ENCODE results near the gene FGFR4.

Gene FGFR4

DNA sequence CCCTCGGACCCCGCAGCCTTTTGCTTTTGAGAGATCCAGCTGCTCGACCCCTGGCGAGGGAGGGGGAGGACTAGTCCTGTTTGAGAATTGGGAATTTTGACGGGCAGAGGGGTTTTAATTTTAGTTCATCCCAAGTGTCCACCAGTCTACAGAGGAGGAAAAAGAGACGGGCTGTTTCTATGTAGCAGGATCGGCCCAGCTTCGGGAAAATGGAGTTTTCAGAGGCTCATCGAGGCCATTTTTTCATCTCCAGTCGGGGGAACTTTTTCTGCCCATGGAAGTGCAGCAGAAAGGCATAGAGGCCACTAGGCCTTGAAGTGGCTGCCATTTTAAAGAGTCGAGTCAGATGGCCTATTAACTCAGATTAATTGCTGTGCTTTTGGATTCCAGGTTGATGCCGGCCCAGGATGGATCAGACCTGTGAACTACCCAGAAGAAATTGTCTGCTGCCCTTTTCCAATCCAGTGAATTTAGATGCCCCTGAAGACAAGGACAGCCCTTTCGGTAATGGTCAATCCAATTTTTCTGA, 48.0 kb downstream of the FGFR4 start:
- WGBS = 26% methylated on average over 13 of the region's 13 CpGs
- no peaks in the 10 kb centered on the region for H3K27me3 ChIP-seq (ENCODE audit: insufficient read depth, low read length)

DNA sequence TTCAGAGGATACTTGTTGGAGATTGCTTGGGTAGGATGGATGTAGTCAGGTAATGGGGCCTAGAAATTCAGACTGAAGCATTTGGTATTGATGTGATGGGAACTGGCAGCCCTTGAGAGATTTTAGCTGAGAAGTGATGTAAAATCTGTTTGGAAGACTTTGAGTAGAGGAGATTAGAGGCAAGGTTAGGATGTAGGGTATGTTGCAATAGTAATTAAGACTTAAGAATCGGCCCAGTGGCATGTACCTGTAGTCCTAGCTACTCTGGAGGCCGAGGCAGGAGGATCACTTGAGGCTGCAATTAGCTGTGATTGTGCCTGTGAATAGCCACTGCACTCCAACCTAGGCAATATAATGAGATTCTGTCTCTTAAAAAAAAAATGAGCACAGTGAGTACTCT, 53.6 kb downstream of the FGFR4 start:
- Histone ChIP-seq H3K4me3 (ENCODE audit: low read length) (no peak overlapping the region), H3K9ac (ENCODE audit: low read depth, low read length) (no peak overlapping the region), H3K27ac (ENCODE audit: low read depth, low read length) (no peak overlapping the region), H3K27me3 (ENCODE audit: insufficient read depth, low read length) (no peaks in the 10 kb centered on the region), H3K36me3 (ENCODE audit: insufficient read depth, low read length) (peaks cover 90% of the 10 kb centered on the region), H3K4me1 (ENCODE audit: insufficient read depth, low read length) (peaks cover 12% of the 10 kb centered on the region), H3K9me3 (ENCODE audit: insufficient read depth, low read depth, low read length) (no peaks in the 10 kb centered on the region)
- WGBS = 98% methylated on average over 2 of the region's 2 CpGs

More for the DNA sequence above, 48.0 kb downstream of the FGFR4 start:
- H3K4me3 ChIP-seq (ENCODE audit: low read length) = peak overlapping the region; percentile 84
- peak overlapping the region; percentile 99 for H3K9ac ChIP-seq (ENCODE audit: low read depth, low read length)
- H3K36me3 ChIP-seq (ENCODE audit: insufficient read depth, low read length) = peaks cover 43% of the 10 kb centered on the region
- H3K27ac ChIP-seq (ENCODE audit: low read depth, low read length) = peak overlapping the region; percentile 94
- H3K4me1 ChIP-seq (ENCODE audit: insufficient read depth, low read length) = peaks cover 33% of the 10 kb centered on the region
- H3K9me3 ChIP-seq (ENCODE audit: insufficient read depth, low read depth, low read length) = no peaks in the 10 kb centered on the region

DNA sequence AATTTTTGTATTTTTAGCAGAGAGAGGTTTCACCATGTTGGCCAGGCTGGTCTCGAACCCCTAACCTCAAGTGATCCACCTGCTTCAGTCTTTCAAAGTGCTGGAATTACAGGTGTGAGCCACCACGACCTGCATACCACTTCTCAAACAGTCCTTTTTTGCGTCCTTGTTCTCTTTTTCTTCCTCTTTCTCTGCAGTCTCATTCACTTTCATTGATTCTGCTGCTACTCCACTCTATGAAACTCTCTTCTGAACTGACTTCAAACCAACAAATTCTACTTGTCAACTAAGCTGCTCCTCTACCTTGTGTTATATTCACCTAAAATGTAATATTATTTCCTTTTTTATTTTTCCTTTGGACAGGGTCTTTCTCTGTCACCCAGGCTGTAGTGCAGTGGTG, 54.8 kb downstream of the FGFR4 start:
- H3K36me3 ChIP-seq (ENCODE audit: insufficient read depth, low read length) = peaks cover 88% of the 10 kb centered on the region

DNA sequence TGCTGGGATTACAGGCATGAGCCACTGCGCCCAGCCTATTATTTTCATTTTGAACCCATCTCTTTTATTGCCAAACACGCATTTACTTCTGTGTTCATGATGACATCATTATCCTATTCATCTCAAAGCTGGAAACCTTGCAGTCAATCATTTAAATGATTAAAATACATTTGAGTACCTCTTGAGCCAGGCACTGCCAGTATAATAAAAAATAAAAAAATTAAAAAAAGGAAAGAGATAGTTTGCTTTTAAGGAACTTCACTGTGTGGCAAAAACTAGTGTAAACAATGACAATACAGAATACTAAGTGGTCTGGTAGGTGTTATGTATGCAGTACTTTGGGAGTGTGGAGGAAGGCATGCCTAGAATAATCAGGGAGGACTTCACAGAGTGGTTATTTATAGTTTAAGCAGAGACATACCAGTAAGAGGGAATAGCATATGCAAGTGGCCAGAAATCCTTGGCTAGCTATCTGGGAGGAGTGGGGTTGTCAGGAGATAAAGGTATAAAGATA, 55.4 kb downstream of the FGFR4 start:
- Histone ChIP-seq H3K36me3 (ENCODE audit: insufficient read depth, low read length) (peaks cover 88% of the 10 kb centered on the region), H3K9ac (ENCODE audit: low read depth, low read length) (no peak overlapping the region), H3K4me3 (ENCODE audit: low read length) (no peak overlapping the region)

More for the DNA sequence above, 54.8 kb downstream of the FGFR4 start:
- no peaks in the 10 kb centered on the region for H3K9me3 ChIP-seq (ENCODE audit: insufficient read depth, low read depth, low read length)
- no peak overlapping the region for H3K4me3 ChIP-seq (ENCODE audit: low read length)
- 0 out of 2 replicates have a peak, but pooled peaks cover under 1% of the 10 kb centered on the region for H3K4me1 ChIP-seq (ENCODE audit: insufficient read depth, low read length)
- WGBS = 87% methylated on average over 3 of the region's 3 CpGs
- H3K9ac ChIP-seq (ENCODE audit: low read depth, low read length) = no peak overlapping the region
- no peaks in the 10 kb centered on the region for H3K27me3 ChIP-seq (ENCODE audit: insufficient read depth, low read length)
- no peak overlapping the region for H3K27ac ChIP-seq (ENCODE audit: low read depth, low read length)

DNA sequence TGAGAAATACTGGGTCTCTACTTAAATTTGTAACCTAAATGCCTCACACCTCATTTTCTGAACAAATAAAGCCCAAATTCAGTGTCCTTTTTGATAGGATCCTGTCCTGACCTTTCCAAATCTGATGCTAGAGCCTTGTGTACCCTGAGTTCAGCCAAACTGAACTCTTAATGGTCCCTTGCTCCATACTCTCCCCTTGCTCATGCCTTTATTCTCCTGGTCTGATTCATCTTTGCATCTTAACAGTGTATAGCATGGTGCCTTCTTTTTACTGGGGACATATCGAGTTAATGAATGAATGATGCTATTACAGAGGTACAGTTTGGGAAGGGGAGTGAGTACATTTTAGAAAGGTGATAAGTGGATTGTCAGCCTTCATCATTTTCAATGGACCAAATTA, 56.1 kb downstream of the FGFR4 start:
- H3K36me3 ChIP-seq (ENCODE audit: insufficient read depth, low read length) = peaks cover 87% of the 10 kb centered on the region
- no peak overlapping the region for H3K9ac ChIP-seq (ENCODE audit: low read depth, low read length)
- no peak overlapping the region for H3K27ac ChIP-seq (ENCODE audit: low read depth, low read length)
- no peak overlapping the region for H3K4me3 ChIP-seq (ENCODE audit: low read length)
- no peaks in the 10 kb centered on the region for H3K4me1 ChIP-seq (ENCODE audit: insufficient read depth, low read length)
- 90% methylated on average over 1 of the region's 1 CpG for WGBS
- no peaks in the 10 kb centered on the region for H3K27me3 ChIP-seq (ENCODE audit: insufficient read depth, low read length)
- H3K9me3 ChIP-seq (ENCODE audit: insufficient read depth, low read depth, low read length) = no peaks in the 10 kb centered on the region

More for the DNA sequence above, 55.4 kb downstream of the FGFR4 start:
- H3K27me3 ChIP-seq (ENCODE audit: insufficient read depth, low read length) = no peaks in the 10 kb centered on the region
- no peak overlapping the region for H3K27ac ChIP-seq (ENCODE audit: low read depth, low read length)
- 93% methylated on average over 2 of the region's 2 CpGs for WGBS
- H3K9me3 ChIP-seq (ENCODE audit: insufficient read depth, low read depth, low read length) = no peaks in the 10 kb centered on the region
- H3K4me1 ChIP-seq (ENCODE audit: insufficient read depth, low read length) = no peaks in the 10 kb centered on the region

DNA sequence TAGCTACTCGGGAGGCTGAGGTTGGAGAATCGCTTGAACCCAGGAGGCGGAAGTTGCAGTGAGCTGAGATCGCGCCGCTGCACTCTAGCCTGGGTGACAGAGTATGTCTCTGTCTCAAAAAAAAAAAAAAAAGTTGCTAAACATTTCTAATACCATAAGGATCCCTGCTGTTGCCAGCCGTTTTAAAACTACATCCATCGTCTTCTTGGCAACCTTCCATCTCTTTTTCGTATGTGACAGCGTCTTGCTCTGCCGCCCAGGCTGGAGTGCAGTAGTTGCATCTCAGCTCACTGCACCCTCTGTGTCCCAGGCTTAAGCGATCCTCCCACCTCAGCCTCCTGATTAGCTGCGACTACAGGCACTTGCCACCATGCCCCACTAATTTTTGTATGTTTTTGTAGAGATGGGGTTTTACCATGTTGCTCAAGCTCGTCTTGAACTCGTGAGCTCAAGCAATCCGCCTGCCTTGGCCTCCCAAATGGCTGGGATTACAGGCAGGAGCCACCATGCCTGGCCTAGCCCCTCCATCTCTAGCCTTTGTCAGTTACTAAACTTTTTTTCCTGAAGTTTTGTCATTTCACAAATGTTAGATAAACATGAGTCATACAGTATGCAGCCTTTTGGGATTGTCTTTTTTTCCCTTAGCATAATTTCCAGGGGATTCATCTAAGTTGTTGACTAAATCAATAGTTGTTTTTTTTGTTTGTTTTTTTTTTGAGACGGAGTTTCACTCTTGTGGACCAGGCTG, 60.4 kb downstream of the FGFR4 start:
- peaks cover 91% of the 10 kb centered on the region for H3K36me3 ChIP-seq (ENCODE audit: insufficient read depth, low read length)
- no peak overlapping the region for H3K4me3 ChIP-seq (ENCODE audit: low read length)
- no peak overlapping the region for H3K9ac ChIP-seq (ENCODE audit: low read depth, low read length)
- WGBS = 96% methylated on average over 17 of the region's 17 CpGs
- H3K27me3 ChIP-seq (ENCODE audit: insufficient read depth, low read length) = no peaks in the 10 kb centered on the region
- H3K4me1 ChIP-seq (ENCODE audit: insufficient read depth, low read length) = no peaks in the 10 kb centered on the region
- H3K9me3 ChIP-seq (ENCODE audit: insufficient read depth, low read depth, low read length) = no peaks in the 10 kb centered on the region
- no peak overlapping the region for H3K27ac ChIP-seq (ENCODE audit: low read depth, low read length)
